ENCODE measurements around the gene ACOXL.
A peak's percentile ranks its signal among the peaks of the same experiment; 100 is the strongest.

The ACOXL gene

GRCh38 chr2:111102216-111102615, 369.8 kb downstream of the ACOXL start:
- no peak for DNase-seq

- no peak for DNase-seq
These were observed 373.6 kb downstream of the ACOXL start for GRCh38 chr2:111105926-111106325.

GRCh38 chr2:111106706-111107105, 374.3 kb downstream of the ACOXL start:
- DNase-seq: no peak

GRCh38 chr2:111108745-111109271, 376.4 kb downstream of the ACOXL start:
- DNase-seq: no peak

- DNase-seq: no peak
These were observed 378.9 kb downstream of the ACOXL start for GRCh38 chr2:111111101-111111755.

- DNase-seq: no peak
These were observed 381.5 kb downstream of the ACOXL start for GRCh38 chr2:111113838-111114237.

- no peak for DNase-seq
These were observed 383.8 kb downstream of the ACOXL start for GRCh38 chr2:111116011-111116746.

GRCh38 chr2:111116843-111117597, 384.6 kb downstream of the ACOXL start:
- DNase-seq: peak in 48 of 56 donors; percentile 10 to 82 (median 48)

GRCh38 chr2:111117598-111118480, 385.5 kb downstream of the ACOXL start:
- peak in 2 of 56 donors; percentile 17 to 20 for DNase-seq

GRCh38 chr2:111118481-111118980, 386.2 kb downstream of the ACOXL start:
- DNase-seq: no peak

- peak in 1 of 56 donors; percentile 10 for DNase-seq
These were observed 386.8 kb downstream of the ACOXL start for GRCh38 chr2:111118981-111119821.

GRCh38 chr2:111119822-111120252, 387.5 kb downstream of the ACOXL start:
- DNase-seq: no peak

GRCh38 chr2:111120253-111121027, 388.1 kb downstream of the ACOXL start, which contains the start of gene BCL2L11:
TSS of gene BCL2L11 (plus strand) at chr2:111120914. CDS start at chr2:111123746, 2,832 bp downstream.
- DNase-seq: peak in 53 of 56 donors; percentile 28 to 91 (median 71)

GRCh38 chr2:111121028-111121827, 388.9 kb downstream of the ACOXL start:
- DNase-seq: peak in 12 of 56 donors; percentile 29 to 61 (median 50)

- DNase-seq: peak in 54 of 56 donors; percentile 22 to 90 (median 74)
These were observed 389.7 kb downstream of the ACOXL start for GRCh38 chr2:111121828-111122630.

GRCh38 chr2:111122631-111123421, 390.5 kb downstream of the ACOXL start:
- peak in 51 of 56 donors; percentile 12 to 81 (median 54) for DNase-seq
